GM12891 (cell line): ENCODE measurements around the gene HSD11B1.

ENCODE experiments used
- POLR2A ChIP-seq: IDR thresholded peaks from 2 replicates; pipeline ENCODE4 v1.6.1; 2011; ENCODE audit warnings: low read depth, low read length, control low read depth
- POLR2AphosphoS5 ChIP-seq: IDR thresholded peaks from 2 replicates; pipeline ENCODE4 v1.6.1; 2011; ENCODE audit warnings: low read depth, low read length, control low read depth

- TF ChIP-seq POLR2AphosphoS5: no peak
- no peak for TF ChIP-seq POLR2A
Measured at GRCh38 chr1:209697126-209697525, 7.5 kb upstream of the HSD11B1 start.
